ENCODE data around the gene ARAP2.
"Not testable (repeated sequence)": the region's sequence is repeated elsewhere in the genome, so short reads cannot be mapped to it uniquely, and the experiment has no call there.

ARAP2 gene

DNA sequence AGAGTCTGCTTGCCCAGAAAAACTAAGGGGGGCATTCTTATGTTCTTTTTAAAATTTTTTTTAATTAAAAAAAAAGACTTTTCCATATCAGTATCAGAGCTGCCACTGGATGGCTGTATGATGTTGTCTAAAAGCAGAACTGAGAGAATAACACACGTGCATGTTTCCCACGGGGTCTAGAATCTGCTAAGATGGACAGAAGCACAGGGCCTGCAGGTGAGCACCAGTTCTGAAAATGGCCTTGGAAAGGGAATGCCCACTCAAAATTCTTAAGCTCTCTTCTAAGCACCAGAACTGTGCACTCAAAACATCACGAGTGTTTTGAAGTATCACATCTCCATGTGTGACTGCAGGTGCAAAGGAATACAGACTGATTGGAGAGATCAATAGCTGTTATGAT is 61.1 kb downstream of the ARAP2 start:
- no peak for DNase-seq (ENCODE audit: low read depth, low spot score)

DNA sequence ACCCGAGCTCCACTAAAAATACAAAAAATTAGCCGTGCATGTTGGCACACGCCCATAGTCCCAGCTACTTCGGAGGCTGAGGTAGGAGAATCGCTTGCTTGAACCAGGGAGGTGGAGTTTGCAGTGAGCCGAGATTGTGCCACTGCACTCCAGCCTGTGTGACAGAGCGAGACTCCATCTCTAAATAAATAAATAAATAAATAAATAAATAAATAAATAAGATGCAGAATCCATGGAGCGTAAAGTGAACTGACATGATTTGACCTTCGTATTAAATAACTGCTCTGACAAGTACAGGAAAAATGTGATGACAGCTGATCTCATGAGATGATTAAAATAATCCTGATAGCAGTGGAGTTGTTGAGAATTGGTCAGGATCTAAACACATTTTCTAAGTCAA is 62.0 kb downstream of the ARAP2 start:
- DNase-seq (ENCODE audit: low read depth, low spot score), result not testable (repeated sequence)

DNA sequence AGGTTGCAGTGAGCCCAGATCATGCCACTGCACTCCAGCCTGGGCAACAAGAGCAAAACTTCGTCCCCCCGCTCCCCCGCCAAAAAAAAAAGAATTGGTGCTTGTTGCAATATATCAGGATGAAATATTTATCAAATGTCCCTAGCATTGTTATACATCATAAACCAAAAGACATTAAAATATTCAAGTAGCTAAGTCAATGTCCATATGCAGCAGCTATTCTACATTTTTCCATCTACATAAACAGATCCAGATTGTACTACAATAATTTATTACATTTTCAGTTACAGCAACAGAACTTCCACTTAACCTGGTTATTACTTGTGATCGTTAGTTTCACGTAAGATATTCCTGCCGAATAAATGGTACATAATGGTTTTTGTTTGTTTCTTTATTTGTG is 64.1 kb downstream of the ARAP2 start:
- no peak for DNase-seq (ENCODE audit: low read depth, low spot score)

DNA sequence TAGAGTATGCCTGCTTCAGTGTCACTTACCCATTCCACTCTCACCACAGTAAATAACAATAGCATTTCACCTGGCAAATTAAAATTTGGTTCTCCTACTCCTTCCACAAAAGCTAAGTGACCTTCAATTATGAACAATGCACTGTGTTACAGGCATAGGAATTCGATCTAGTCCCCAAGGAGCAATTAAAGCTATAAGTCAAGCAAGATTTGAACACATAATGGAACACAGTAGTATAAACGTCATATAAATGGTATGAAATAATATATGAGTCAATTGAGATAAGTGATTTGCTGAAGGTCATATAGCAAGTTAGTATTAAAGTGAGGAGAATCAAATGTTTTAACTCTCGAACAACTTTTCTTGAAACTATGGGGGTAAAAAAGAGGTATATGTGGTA is 65.8 kb downstream of the ARAP2 start:
- DNase-seq (ENCODE audit: low read depth, low spot score), result no peak

DNA sequence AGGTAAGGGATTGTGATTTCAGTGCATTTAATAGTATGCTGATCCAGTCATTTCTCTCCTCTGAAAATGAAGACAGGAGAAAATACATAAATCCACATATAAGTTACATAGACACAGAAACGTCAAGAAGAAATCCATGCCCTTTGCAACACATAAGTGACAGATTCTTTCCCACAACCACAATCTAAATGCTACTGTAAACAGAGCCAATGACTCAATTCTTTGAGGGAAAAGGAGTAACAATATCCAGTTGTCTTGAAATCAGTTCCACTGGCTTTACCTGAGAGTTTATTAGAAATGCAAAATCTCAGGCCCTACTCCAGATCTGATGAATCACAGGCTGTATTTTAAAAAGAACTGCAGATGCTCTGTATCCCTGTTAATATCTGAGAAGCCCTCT is 66.4 kb downstream of the ARAP2 start:
- peak; percentile 11 for DNase-seq (ENCODE audit: low read depth, low spot score)

DNA sequence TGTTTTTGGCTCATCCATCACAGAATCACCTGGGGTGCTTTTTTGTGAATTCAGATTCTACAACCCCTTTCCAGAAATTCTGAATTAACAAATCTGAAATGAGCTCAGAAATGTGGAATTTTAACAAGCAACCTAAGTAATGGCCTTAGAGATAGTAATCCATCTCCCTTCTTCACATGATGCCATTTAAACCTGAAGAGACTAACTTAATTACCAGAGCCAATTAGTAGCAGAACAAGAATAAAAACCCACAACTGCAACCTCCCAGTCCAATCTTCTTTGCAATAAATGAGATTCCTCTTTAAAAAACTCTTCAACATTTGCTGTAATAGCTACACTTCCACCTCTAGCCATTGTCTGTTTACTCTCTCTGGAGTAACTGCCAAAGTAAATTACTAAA is 69.7 kb downstream of the ARAP2 start:
- DNase-seq (ENCODE audit: low read depth, low spot score), result no peak

DNA sequence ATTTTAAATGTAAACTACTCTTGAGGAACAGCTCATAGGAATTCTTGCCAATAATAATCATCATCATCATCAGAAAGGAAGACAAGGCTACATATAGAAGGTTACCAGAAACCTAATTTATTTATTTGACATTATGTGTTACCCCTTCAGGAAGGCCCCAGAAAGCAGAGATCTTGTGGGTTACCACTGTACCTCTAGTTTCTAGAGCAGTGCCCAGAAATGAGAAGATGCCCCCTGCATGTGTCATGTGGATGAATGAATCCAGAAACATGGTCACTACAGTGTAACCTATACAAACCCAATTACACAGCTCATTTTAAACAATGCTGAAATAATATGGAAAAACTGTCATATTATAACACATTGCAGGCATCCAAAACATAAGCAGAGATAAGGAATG is 70.4 kb downstream of the ARAP2 start:
- no peak for DNase-seq (ENCODE audit: low read depth, low spot score)

DNA sequence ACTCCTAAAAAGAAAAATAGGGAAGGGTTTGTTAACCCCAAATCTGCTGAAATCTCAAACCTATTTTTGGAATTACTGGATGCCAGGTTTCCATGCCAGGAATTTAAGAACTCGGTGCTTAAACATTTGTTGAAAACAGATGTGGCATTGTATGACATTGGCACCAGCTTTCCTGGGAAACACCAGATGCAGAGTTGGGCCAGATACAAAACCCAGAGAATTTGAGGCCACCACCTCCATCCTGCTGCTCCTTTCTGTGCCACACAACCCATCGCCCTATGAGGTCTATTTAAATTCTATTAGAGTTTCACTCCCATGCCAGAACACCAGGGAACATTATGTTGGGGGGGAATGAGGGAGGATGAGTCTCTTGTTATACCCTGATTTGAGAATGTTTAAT is 71.7 kb downstream of the ARAP2 start:
- no peak for DNase-seq (ENCODE audit: low read depth, low spot score)

DNA sequence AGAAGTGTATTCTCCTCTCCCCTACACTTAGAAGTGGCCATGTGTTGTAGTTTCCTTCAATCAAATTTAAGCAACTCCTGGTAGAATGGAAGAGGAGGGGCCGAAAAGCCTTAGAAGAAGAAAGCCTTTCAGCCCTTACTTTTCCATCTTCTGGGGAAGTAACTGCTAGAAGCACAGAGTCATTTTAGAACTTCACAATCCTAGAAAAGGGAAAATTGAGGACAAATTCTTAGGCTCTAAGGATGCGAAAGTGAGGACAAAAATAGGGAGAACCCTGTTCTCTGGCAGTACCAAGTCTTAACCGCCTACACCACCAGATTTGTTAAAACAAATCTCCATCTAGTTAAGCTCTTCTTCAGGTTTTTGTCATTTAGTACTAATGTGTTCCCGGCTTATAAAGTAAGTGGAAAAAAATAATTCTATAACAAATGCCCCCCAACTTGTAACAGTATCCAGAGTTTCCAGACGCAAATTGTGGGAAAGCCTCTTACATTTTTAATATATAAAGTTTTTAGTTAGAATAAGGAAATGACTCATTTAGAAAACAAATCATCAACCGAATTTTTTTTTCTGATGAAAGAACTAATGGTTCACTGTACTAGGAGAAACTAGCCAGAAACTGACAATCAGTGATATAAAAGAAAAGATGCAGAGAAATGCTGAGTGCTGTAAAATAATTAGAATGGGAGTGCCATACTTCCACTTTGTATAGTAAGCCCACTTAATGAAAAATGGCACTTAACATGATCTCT is 76.0 kb downstream of the ARAP2 start:
- no peak for DNase-seq (ENCODE audit: low read depth, low spot score)

DNA sequence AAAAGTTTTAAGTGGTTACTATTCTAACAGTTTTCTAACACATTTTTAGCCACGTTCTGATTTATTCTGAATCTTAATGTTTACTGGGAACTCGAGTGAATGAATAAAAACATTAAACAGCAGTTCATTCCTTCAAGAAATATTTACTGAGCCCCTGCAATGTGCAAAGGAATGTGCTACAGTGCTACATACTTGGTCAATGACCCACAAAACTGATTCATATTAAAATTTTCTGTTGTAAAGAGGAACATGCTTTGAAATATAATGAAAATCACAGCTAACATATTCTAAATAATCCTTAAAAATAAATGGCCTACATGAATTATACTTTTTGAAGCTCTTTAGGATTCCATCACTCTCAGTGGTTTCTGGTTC is 78.7 kb downstream of the ARAP2 start:
- DNase-seq (ENCODE audit: low read depth, low spot score), result peak; percentile 17

DNA sequence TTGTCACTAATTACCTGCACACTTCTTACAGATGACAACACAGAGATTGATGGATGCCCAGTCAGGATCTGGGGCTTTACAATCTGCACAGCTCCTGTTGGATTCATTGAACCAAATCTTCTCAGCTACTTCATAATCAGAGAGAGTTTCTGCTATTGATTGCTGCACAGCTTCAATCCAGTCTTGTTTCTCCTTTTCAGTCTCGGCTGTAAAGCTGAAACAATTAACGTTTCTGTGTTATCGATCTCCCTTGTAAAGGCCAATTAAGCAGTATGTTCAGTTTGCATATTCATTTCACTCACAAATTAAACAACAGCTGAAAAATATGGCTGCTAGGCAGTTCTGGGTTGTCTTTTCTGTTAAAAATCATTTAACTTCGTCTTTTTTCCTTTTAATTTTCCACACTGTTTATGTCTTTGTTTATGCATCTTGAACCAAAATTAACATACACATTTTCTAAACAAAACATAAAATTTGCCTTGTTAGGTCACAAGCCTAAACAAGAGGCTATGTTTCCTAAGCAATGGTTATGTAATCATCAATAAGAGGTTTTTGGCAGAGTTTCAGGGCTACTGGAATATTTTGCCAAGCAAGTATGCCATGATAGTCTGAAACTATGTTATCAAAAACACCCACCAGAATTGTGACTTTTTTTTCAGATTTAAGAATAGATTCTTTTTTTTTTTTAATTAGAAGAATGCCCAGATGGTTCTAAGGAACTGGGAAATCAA is 79.2 kb downstream of the ARAP2 start:
- peak; percentile 45 for DNase-seq (ENCODE audit: low read depth, low spot score)

DNA sequence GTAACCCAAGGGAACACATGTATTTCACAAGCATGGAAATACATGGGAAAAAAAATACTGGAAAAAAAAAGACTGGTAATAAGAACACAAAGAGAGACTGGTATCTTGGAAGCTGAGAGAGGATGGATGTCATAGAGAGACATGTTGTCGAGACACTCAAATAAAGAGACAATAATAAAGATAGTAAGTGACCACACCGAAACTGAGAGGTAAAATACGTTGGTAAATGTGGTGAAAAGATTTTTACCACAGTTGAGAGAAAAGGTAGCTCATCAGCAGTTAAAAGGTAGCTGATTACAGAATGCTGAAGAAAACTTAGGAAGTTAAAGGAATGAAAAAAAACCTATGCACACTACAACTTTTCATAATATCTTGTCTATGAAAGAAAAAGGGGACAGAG is 81.1 kb downstream of the ARAP2 start:
- DNase-seq (ENCODE audit: low read depth, low spot score), result no peak

DNA sequence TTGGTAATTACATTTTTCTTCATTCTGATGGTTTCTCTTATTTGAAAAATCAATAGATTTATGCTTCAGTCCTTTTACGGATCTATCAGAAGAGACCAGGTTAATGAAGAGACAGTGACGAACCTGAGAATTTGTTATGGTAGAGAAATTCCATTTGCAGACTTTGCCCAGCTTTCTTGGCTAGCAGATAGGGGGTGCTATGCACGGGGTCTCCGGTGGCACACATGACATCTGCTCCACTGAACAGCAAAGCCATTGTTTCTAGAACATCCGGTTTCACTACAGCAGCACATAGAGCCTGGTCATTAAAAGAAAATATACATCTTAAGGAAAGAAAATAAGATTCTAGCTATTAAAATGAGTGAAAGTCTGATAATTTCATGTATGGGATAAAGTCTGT is 85.1 kb downstream of the ARAP2 start:
- DNase-seq (ENCODE audit: low read depth, low spot score), result no peak

DNA sequence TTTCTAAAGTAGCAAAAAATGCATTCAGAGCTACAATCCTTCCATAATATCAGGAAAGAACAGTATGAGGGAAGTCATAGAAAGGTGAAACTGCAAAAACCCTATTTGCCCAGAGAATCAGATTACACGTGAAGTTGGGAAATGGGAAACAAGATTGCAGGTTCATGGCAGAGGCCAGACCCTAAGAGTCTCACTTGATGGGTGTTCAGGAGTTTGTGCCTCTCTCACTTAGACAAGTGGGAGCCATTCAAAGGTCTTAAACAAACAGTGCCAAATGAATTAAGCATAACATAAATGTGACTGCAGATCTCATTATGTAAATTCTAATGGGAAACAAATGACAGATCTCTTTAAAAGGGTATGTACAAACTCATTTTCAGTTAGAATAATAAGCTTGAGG is 91.6 kb downstream of the ARAP2 start:
- DNase-seq (ENCODE audit: low read depth, low spot score), result no peak

DNA sequence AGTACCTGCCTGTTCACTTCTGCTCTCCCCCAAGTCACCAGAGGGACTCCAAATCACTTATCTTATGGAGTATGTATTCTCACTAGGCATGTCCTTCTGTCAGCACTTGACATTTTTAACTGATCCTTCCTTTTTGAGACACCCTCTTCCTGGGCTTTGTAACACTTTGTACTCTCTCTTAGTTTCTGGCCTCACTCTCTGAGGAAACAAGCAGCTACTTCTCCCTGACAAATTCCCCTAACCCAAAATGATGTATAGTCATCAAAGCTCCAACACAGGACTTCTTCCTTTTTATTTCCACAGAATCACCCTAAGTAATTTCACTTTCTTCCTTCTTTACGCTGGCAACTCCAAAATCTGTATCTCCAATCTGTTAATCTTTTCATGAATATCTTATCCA is 101.8 kb downstream of the ARAP2 start:
- DNase-seq (ENCODE audit: low read depth, low spot score), result no peak

DNA sequence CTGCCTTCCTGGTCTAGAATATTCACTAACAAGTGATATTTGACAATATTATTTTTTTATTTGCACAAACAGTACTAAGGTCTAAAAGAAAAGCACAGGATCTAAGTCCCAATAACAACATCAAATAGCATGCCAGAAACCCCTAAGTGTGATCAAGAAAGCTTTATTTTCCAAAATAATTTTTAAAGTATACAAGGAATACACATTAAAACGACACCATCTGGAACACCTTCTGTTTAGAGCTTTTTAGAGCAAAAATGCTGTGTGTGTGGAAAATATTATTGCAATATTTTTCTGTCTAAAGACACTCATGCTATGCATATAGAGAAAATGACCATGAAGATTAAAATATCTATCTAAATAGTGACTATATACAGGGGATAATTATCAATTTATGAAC is 103.1 kb downstream of the ARAP2 start:
- no peak for DNase-seq (ENCODE audit: low read depth, low spot score)

DNA sequence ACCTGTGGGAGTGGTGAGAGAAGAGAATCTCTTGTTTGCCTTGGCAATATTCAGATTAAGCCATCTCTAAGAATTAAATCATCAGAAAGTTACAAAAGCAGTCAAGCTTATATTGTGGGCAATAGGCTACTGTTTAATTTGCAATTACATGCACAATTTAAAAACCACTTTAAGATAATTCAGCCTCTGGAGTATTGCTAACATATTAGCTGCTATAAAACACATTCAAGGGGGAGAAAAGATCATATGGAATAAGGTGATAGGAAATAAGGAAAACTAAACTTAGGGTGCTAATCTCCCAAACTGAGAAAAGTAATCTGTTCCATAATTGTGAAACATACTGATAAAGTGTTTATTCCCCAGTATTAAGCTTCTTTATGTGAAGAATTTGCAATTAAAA is 103.9 kb downstream of the ARAP2 start:
- DNase-seq (ENCODE audit: low read depth, low spot score), result no peak

DNA sequence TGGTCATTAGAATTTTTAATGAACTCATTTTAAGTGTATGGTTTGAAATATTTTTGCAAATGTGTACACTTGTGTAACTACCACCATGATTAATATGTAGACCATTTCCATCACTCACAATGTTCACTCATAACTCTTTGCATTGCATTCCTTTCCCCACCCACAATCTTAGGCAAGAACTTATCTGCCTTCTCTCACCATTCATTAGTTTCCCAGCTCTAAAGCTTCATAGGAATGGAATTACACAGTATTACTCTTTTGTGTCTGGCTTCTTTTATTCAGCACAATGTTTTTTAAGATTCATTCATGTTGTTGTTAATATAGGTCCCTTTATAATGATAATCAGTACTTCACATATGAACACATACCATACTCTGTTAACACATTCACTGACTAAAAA is 106.1 kb downstream of the ARAP2 start:
- peak; percentile 48 for DNase-seq (ENCODE audit: low read depth, low spot score)

DNA sequence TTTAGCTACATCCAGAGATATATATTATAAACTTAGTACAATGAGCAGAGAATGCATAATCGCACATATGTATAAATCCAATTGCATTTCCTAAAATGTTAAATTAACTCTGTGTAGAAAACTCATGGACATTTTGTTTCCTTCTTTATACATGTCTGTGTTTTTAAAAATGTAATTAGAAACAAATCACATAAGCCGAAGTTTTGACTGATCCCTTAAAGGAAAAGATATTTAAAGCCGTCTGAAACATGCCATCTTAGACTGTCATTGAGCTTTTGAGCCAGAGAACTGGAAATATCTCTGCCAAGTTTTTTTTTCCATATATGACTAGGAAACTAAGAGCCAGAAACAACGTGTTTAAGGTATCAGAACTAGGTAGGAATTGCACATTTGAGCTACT is 107.0 kb downstream of the ARAP2 start:
- DNase-seq (ENCODE audit: low read depth, low spot score), result no peak

DNA sequence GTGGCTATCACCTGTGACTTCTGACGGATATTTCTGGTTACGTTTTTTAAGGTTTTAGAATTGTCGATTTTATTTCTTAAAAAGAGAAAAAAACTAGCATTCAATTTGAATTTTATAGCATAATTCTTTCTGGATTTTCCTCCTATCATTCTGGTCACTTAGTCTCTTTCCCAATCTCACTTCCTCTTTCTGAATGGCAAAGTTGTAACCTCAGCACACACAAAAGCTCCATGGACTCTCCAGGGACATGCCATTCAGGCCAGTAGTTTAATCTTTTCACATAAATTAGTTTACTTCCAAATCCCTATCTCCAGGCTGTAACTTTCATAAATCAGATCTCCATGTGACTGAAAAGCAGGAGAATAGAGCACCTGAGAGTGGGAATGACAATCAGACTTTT is 110.7 kb downstream of the ARAP2 start:
- no peak for DNase-seq (ENCODE audit: low read depth, low spot score)

DNA sequence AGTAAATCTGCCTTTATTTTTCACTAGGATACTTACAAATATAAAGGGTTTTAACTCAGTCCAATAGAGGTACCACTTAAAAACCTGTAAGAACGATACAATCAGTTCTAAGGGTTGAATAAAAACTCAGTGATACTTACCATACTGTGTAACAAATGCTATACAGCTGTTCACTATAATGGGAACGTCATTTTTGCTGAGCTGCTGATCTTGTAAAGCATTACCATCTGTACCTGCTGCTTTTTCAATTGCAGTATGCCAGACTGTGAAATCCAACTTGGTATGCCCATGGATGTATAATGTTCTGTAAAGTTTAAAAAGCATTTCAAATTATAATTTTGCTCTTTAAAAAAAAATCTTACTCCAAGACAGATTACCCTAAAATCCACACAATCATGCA is 111.2 kb downstream of the ARAP2 start:
- no peak for DNase-seq (ENCODE audit: low read depth, low spot score)

DNA sequence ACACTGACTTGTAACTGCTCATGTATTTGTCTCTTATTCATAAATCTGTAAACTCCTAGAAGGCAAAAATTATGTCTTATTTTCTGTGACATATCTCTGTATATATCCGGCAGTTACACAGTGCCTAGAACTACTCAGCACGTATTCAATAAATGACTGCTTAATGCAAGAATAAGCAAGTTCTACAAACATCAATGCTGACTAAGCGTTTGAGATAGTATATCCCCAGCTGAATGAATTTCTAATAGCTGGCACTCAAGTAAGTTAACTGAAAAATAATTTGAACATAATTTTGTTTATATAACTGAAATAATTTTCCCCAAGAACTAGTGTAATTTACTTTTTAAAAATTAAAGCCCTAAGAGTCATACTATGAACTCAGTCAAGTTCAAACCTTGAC is 113.7 kb downstream of the ARAP2 start:
- DNase-seq (ENCODE audit: low read depth, low spot score), result no peak

DNA sequence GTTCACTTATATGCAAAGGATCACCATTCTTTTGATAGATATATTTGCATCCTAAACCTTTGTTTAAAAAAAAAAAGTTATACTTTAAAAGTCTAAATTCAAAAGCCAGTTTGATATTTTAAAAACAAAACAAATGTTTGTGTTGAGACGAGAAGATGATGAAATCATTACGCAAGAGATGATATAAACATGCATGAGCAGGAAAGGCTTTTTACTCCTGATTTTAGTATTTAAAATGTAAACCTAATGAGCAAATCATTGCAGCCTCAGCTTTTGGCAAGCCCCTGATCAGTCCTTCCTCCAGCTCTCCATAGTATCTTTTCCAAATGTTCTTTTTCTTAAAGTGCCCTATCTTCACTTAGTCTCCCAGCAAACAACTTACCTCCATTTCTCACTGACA is 115.6 kb downstream of the ARAP2 start:
- no peak for DNase-seq (ENCODE audit: low read depth, low spot score)

DNA sequence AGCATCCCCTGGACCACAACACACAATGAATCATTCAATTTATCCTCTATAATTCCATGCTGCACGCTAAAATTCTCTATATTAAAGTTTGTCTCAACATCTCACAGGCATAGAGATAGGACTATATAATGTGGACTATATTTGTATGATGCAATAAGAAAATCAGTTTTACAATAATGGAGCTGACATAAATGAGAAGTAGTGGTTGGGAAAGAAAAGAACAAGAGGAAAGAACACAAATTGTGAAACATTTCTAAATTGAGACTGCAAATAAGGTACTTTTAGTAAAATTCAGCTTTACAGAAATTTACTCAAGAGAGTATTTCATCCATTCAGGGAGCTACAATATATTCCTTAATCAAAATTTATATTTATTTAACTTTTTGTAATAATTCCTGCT is 120.4 kb downstream of the ARAP2 start:
- DNase-seq (ENCODE audit: low read depth, low spot score), result no peak
